LNCAP (cell line): ENCODE data around the gene ASIC4.

Source experiments
- TF ChIP-seq, protein P1 (sequence below): fragments of 450-650 bp; IDR thresholded peaks from 2 replicates; pipeline ENCODE4 v1.5.1; 2017; ENCODE audit warnings: mild to moderate bottlenecking

Gene ASIC4

DNA sequence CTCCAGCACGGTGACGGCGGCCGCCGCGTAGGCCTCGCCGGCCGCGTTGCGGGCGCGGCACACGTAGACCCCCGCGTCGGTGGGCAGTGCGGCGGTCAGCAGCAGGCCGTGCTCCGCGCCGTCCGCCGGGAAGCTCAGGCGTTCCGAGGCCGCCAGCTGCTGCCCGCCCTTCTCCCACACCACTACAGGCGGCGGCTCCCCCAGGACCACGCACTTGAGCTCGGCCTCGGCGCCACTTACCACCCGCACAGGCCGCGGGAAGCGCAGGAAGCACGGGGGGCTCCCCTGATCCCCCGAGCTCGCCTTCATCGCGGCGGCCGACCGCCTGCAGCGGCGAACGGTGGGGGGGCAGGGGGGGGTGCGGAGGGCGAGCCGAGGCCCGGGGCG lies 56.6 kb downstream of the ASIC4 start:
- TF ChIP-seq, protein P1, sequence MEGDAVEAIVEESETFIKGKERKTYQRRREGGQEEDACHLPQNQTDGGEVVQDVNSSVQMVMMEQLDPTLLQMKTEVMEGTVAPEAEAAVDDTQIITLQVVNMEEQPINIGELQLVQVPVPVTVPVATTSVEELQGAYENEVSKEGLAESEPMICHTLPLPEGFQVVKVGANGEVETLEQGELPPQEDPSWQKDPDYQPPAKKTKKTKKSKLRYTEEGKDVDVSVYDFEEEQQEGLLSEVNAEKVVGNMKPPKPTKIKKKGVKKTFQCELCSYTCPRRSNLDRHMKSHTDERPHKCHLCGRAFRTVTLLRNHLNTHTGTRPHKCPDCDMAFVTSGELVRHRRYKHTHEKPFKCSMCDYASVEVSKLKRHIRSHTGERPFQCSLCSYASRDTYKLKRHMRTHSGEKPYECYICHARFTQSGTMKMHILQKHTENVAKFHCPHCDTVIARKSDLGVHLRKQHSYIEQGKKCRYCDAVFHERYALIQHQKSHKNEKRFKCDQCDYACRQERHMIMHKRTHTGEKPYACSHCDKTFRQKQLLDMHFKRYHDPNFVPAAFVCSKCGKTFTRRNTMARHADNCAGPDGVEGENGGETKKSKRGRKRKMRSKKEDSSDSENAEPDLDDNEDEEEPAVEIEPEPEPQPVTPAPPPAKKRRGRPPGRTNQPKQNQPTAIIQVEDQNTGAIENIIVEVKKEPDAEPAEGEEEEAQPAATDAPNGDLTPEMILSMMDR: no peak

DNA sequence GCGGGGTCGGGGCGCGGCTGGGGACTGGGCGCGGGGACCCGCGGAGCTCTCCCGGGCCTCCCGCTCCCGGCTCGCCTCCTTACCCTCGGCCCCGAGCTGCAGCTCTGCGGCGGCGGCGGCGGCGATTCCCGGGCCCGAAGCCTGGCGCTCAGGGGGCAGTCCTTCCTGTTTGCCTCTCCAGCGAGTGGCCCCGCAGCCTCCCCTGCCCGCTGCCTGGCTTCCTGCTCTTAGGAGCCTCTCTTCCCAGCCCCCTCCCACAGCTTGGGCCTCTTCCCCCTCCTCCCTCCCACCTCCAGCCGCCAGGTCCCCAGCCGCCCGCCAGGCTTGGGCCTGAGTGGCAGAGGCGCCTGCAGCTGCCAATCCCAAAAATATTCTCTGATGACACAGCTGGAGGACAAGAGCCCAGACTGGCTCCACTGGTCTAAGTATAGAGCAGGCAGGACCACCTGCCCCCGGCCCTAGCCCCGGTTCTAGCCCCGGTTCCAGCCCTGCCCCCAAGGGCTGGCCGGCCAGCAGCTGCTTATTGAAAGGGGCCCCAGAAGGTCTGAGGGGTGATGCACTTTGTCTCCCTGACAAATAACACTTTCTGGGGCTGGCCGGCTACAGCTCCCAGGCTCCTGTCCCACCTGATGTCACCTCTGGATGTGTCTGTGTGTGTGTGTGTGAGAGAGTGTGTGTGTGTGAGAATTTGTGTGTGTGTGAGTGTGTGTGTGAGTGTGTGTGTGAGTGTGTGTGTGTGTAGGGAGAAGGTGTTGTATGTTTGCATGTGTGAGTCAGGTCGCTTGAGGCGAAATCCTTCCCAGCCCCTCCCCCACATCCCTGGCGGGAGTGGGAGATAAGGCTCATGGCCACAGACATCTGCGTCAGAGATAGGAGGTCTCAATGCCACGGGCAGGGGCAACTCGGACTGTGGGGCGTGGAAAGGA lies 57.3 kb downstream of the ASIC4 start, which contains the start of gene OBSL1:
TSS of gene OBSL1 (minus strand) at position 229 of the 926 bp plus-strand sequence. CDS start 307 bp downstream, outside the sequence.
- TF ChIP-seq, protein P1: no peak

DNA sequence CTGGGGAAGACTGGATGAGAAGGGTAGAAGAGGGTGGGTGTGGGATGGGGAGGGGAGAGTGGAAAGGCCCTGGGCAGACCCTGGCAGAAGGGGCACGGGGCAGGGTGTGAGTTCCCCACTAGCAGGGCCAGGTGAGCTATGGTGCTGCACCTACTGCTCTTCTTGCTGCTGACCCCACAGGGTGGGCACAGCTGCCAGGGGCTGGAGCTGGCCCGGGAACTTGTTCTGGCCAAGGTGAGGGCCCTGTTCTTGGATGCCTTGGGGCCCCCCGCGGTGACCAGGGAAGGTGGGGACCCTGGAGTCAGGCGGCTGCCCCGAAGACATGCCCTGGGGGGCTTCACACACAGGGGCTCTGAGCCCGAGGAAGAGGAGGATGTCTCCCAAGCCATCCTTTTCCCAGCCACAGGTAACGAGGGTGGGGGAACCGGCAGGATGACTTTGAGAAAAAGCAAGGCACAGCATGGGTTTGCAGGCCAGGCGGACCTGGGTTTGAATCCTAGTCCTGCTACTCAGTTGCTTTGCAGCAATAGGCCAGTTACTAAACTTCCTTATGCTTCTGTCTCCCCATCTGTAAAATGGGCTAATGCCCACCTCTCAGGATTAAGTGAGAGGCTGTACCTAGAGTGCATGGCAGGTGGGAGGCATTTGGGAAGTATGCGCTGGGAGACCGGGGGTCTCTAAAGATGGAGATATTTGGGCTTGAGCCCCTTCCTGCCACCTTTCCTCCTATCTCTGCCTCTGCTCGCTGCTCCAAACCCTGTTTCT lies 58.1 kb downstream of the ASIC4 start, which contains the start of gene INHA:
TSS of gene INHA (plus strand) at position 74 of the 765 bp plus-strand sequence. CDS start at position 139, 65 bp downstream.
- TF ChIP-seq, protein P1: no peak

DNA sequence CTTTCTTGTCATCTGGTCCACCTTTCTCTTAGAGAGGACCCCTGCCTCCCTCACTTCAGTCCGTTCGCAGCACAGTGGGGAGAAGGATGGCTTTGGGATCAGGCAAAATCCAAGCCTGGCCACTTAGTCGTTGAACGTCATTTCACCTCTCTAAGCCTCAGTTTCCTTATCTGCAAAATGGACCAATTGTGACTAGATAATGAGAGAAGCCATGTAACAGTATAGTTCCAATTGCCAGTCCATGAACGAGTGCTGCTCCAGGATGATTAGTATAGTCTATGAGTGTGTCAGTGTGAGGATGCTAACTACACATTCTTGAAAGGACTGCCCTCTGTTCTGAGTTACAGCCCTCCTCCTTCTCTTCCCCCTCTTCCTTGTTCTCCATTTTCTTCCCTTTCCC lies 58.9 kb downstream of the ASIC4 start:
- TF ChIP-seq, protein P1: no peak

DNA sequence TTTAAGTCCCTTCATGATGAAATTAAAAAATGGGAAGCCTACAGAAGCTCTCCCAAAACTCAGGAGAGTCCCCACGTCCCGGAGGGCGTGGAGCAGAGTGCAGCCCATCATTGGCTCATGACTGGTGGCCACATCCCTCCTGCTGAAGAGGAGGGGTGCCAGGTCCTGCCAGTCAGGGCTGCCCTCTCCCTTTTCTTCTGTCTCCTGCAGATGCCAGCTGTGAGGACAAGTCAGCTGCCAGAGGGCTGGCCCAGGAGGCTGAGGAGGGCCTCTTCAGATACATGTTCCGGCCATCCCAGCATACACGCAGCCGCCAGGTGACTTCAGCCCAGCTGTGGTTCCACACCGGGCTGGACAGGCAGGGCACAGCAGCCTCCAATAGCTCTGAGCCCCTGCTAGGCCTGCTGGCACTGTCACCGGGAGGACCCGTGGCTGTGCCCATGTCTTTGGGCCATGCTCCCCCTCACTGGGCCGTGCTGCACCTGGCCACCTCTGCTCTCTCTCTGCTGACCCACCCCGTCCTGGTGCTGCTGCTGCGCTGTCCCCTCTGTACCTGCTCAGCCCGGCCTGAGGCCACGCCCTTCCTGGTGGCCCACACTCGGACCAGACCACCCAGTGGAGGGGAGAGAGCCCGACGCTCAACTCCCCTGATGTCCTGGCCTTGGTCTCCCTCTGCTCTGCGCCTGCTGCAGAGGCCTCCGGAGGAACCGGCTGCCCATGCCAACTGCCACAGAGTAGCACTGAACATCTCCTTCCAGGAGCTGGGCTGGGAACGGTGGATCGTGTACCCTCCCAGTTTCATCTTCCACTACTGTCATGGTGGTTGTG lies 60.4 kb downstream of the ASIC4 start:
- TF ChIP-seq, protein P1: no peak

DNA sequence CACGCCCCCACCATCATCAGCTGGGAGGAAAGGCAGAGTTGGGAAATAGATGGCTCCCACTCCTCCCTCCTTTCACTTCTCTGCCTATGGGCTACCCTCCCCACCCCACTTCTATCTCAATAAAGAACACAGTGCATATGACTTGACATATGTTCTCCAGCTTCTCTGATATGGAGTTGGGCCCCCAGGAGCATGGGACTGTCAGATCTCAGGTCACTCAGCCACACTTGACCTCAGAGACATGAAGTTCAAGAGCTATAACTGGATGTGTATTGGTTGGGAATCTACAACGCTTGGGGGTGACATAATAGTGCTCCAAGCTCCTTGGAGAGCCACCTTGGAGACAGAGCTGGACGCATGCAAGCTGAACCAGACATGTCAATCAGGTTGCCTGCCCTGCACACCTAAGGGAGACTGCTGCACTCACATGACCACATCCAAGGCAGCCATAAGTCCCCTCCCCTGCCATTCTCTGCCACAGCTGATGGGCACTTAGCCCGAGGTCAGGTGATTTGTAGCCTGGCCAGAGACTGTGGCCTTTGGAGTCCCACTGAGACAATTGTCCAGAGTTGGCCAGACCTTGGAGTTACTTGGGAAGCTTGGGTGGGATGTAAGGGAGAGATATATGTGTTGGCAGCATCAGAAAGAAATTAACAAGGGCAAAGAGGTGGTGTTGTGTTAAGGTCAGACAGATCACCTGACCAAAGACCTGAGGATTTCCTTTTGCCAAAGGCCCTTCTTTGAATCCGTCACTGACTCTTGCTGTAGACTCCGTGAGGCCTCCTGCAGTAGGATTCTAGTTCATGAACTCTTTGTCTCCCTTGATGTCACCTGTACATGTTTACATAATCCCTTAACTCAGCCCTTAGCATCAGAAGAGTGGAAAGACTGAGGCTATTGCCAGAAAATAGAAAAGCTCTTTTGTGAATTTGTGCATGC lies 61.6 kb downstream of the ASIC4 start:
- TF ChIP-seq, protein P1: no peak
